Loucy (cell line): ENCODE data around the gene HEATR5A.

ENCODE experiments used
- CTCF ChIP-seq: fragments of 200-600 bp; sonication (generic); conservative IDR thresholded peaks from 2 replicates; pipeline ENCODE4 v1.5.1; 2014; ENCODE audit warnings: mild to moderate bottlenecking, antibody characterized with exemption, low read length
- EZH2phosphoT487 ChIP-seq: fragments of 200-600 bp; IDR thresholded peaks from 2 replicates; pipeline ENCODE4 v1.6.1; 2018; ENCODE audit warnings: antibody characterized with exemption, mild to moderate bottlenecking, moderate library complexity, borderline replicate concordance

GRCh38 chr14:31391977-31392503 is 28.3 kb downstream of the HEATR5A start:
- TF ChIP-seq CTCF (no peak), EZH2phosphoT487 (no peak)
